Suprapubic skin (tissue), 3 donors: ENCODE data around the gene UBAP1L.

Source experiments
- CTCF ChIP-seq, 2 donors: fragments of 200-600 bp in 1 of 2; fragments of 450-650 bp in 1 of 2; sonication (generic) in 1 of 2; IDR thresholded peaks; one replicate each; pipeline ENCODE4 v1.5.1; 2016 to 2019; ENCODE audit warnings: antibody characterized with exemption in 2 of 2, mild to moderate bottlenecking in 1 of 2, moderate library complexity in 1 of 2
- EP300 ChIP-seq: sonication (generic); formaldehyde crosslinking; IDR thresholded peaks from one replicate; pipeline ENCODE4 v1.6.1; 2017; ENCODE audit warnings: antibody characterized with exemption
- POLR2A ChIP-seq, 2 donors: fragments of 450-650 bp; IDR thresholded peaks; one replicate each; pipeline ENCODE4 v1.6.1; 2017; ENCODE audit warnings: antibody characterized with exemption in 2 of 2, mild to moderate bottlenecking in 2 of 2, moderate library complexity in 2 of 2

- TF ChIP-seq CTCF (IDR thresholded peaks at IDR 0.05) (no peak), EP300 (no peak), POLR2A (IDR thresholded peaks at IDR 0.05) (no peak)
These were observed 18.0 kb upstream of the UBAP1L start for GRCh38 chr15:65132878-65133547.
